GM19099 (cell line): ENCODE measurements around the gene KRT28.

Source experiments
- POLR2A ChIP-seq: IDR thresholded peaks from 3 replicates; pipeline ENCODE4 v1.6.1; 2011; ENCODE audit warnings: low read depth; ENCODE audit not compliant: insufficient read length; ENCODE audit errors: extremely low read depth

Gene KRT28

GRCh38 chr17:40763752-40764151, 36.0 kb downstream of the KRT28 start:
- no peak for TF ChIP-seq POLR2A

DNA sequence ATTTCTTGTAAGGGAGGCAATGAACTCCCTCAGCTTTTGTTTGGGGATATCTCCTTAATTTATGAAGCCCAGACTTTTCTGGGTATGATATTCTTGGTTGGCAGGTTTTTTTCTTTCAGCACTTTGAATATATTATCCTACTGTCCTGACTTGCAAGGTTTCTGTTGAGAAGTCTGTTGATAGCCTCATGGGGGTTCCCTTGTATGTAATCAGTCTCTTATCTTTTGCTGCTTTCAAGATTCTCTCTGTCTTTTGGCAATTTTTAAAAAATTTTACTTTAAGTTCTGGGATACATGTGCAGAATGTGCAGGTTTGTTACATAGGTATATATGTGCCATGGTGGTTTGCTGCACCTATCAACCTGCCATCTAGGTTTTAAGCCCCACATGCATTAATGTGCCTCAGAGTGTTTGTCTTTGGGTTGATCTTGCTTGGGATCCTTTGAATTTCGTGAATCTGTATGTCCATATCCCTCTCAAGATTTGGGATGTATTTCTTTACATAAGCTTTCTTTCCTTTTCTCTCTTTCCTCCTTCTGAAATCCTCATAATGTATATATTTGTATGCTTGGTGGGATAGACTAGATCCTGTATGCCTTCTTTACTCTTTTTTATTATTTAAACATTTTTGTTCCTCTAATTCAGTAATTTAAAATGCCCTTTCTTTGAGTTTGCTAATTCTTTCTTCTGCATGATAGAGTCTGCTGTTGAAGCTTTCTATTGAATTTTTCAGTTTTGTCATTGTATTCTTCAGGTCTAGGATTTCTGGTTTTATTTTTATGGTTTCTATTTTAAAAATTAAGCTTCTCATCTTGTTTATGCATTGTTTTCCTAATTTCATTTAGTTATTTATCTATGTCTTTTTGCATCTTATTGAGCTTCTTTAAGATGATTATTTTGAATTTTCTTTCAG, 39.4 kb downstream of the KRT28 start:
- TF ChIP-seq POLR2A, result no peak

DNA sequence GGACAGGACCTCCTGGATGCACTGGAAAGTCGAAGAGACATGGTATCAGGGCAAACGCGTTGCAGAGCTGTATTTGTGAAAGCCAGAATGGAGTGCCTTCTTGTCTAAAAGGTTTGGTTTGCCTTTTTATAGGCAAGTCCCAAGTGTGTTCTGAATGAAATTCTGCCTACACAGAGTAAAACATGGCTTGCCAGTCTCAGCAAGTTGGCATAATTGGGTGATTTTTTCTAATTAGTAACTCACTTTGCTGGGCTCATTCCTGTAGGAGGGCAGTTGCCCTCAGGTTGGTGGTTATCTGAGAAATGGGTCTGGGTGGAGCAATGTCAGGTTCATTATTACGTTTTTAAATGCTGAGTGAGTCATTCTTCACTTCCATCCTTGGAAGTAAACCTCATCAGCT, 44.5 kb downstream of the KRT28 start, which contains the start of gene KRT25:
TSS of gene KRT25 (minus strand) at position 101 of the 400 bp plus-strand sequence. CDS start at position 41, 60 bp downstream.
- TF ChIP-seq POLR2A, result no peak

DNA sequence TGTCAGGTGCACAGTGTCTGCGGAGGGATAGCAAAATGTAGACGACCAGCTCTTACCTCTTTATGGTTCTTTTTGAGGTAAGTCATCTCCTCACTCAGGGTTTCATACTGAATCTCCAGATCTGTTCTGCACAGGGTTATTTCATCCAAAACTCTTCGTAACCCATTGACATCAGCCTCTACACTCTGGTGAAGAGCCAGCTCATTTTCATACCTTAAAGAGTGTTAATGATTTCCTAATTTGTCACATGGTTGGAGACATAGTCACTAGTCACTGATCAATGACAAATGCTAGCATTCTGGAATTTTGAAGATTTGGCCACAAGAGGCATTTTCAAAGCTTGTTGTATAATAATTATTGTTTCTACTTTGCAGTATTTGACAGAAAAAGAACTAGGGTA, 46.0 kb downstream of the KRT28 start:
- TF ChIP-seq POLR2A, result no peak

- no peak for TF ChIP-seq POLR2A
These were observed 48.7 kb downstream of the KRT28 start for GRCh38 chr17:40751065-40751464.

DNA sequence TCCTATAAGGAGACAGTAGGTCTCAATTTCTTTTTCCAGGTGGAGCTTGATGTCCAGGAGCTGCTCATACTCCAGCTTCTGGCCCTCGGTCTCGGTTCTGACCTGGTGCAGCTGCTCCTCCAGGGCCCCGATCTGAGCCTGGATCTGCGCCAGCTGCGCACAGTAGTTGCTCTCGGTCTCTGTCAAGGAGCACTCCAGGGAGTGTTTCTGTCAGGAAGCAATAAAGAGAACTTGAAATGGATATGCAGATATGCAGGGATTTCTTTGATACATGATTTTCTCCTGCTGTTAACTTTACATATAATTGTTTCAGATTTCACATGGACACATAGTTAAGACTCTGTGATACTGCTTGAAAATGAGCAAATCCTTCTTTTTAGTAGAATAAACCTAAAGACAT, 49.4 kb downstream of the KRT28 start:
- TF ChIP-seq POLR2A, result no peak
